HepG2 (cell line): ENCODE data around the gene ZNF771. TPM values are rescaled to one million over a fixed set of nuclear protein-coding genes. Genes with fewer than 3 reads are reported as not detected.

Experiments used
- CAMTA2 ChIP-seq: sonication (generic); formaldehyde crosslinking; IDR thresholded peaks from 2 replicates; pipeline ENCODE4 v1.4.0; 2020; ENCODE audit warnings: mild to moderate bottlenecking, missing genetic modification reagents, borderline replicate concordance
- HOXA3 ChIP-seq: sonication (generic); formaldehyde crosslinking; IDR thresholded peaks from 2 replicates; pipeline ENCODE4 v1.5.0; 2020; ENCODE audit warnings: missing genetic modification reagents
- KAT2B ChIP-seq: fragments of 150-350 bp; IDR thresholded peaks from 2 replicates; pipeline ENCODE4 v1.6.1; 2014; ENCODE audit warnings: low read depth, low read length, borderline replicate concordance
- MBNL3 ChIP-seq: fragments of 250-450 bp; sonication (Bioruptor Pico); conservative IDR thresholded peaks from 2 replicates; pipeline ENCODE4 v1.8.0; 2022; ENCODE audit warnings: mild to moderate bottlenecking, inconsistent platforms
- MNT ChIP-seq: fragments of 450-650 bp; IDR thresholded peaks from 2 replicates; pipeline ENCODE4 v1.6.1; 2016
- NFRKB ChIP-seq: fragments of 450-650 bp; IDR thresholded peaks from 2 replicates; pipeline ENCODE4 v1.6.1; 2017
- PCBP1 ChIP-seq: fragments of 200-400 bp; formaldehyde crosslinking; IDR thresholded peaks from 2 replicates; pipeline ENCODE4 v1.6.1; 2017; ENCODE audit warnings: mild to moderate bottlenecking, low read depth, low read length, borderline replicate concordance
- RARG ChIP-seq: sonication (generic); formaldehyde crosslinking; IDR thresholded peaks from 2 replicates; pipeline ENCODE4 v1.4.0; 2020; ENCODE audit warnings: low read depth, mild to moderate bottlenecking, missing genetic modification reagents
- SYNCRIP ChIP-seq: fragments of 200-400 bp; formaldehyde crosslinking; IDR thresholded peaks from 2 replicates; pipeline ENCODE4 v1.6.1; 2018; ENCODE audit warnings: mild to moderate bottlenecking, low read depth, low read length; ENCODE audit not compliant: insufficient read depth
- ZFP36L2 ChIP-seq: sonication (generic); formaldehyde crosslinking; IDR thresholded peaks from 2 replicates; pipeline ENCODE4 v1.4.0; 2020; ENCODE audit warnings: missing genetic modification reagents
- ZFP41 ChIP-seq: sonication (generic); formaldehyde crosslinking; IDR thresholded peaks from 2 replicates; pipeline ENCODE4 v1.4.0; 2020; ENCODE audit warnings: mild to moderate bottlenecking, missing genetic modification reagents, borderline replicate concordance
- ZIK1 ChIP-seq: sonication (generic); formaldehyde crosslinking; IDR thresholded peaks from 2 replicates; pipeline ENCODE4 v1.5.0; 2020; ENCODE audit warnings: mild to moderate bottlenecking, low read depth, missing genetic modification reagents, borderline replicate concordance
- ZNF275 ChIP-seq: sonication (generic); formaldehyde crosslinking; IDR thresholded peaks from 2 replicates; pipeline ENCODE4 v1.8.0; 2022; ENCODE audit warnings: missing genetic modification reagents, mild to moderate bottlenecking, inconsistent platforms, borderline replicate concordance
- ZNF33B ChIP-seq: sonication (generic); formaldehyde crosslinking; IDR thresholded peaks from 2 replicates; pipeline ENCODE4 v1.5.1; 2020; ENCODE audit warnings: mild to moderate bottlenecking, missing genetic modification reagents
- ZNF354B ChIP-seq: sonication (generic); formaldehyde crosslinking; IDR thresholded peaks from 2 replicates; pipeline ENCODE4 v1.8.0; 2022; ENCODE audit warnings: mild to moderate bottlenecking, missing genetic modification reagents
- ZNF557 ChIP-seq: sonication (generic); formaldehyde crosslinking; IDR thresholded peaks from 2 replicates; pipeline ENCODE4 v1.4.0; 2020; ENCODE audit warnings: missing genetic modification reagents
- polyA plus RNA-seq, 8 experiments: library from polyadenylated mRNA; depleted of rRNA in 3 of 8; stranded (reverse) in 7 of 8; unstranded in 1 of 8; fragments of >200 nt; fragmentation: Illumina TruSeq in 4 of 8; extraction: Trizol in 4 of 8; gene quantifications; 2 replicates each; pipeline versions ENCODE4 v1.2.1 to v1.2.3, GENCODE V29; 2011 to 2016; ENCODE audit warnings: low read depth in 4 of 8, missing spikeins in 1 of 8, mixed read lengths in 1 of 8; ENCODE audit not compliant: insufficient read depth in 1 of 8
- total RNA-seq, 5 experiments: library from RNA; depleted of rRNA; stranded (reverse); fragments of >200 nt; fragmentation: Illumina TruSeq; extraction: Trizol; gene quantifications; 2 replicates each; pipeline ENCODE4 v1.2.3, GENCODE V29; 2016; ENCODE audit warnings: low read depth in 1 of 5
- TF ChIP-seq, protein P1 (sequence below): sonication (generic); formaldehyde crosslinking; IDR thresholded peaks from 2 replicates; pipeline ENCODE4 v1.5.1; 2020; ENCODE audit warnings: mild to moderate bottlenecking, missing genetic modification reagents
- TF ChIP-seq, protein P2 (sequence below), 2 experiments: sonication (generic) in 1 of 2; formaldehyde crosslinking in 1 of 2; IDR thresholded peaks; 2 replicates each; pipeline versions ENCODE4 v1.4.0 to v1.6.1; 2018 to 2020; ENCODE audit warnings: missing genetic modification reagents in 2 of 2, borderline replicate concordance in 1 of 2, low read depth in 1 of 2, mild to moderate bottlenecking in 1 of 2, missing biosample characterization in 1 of 2
- TF ChIP-seq, protein P3 (sequence below): sonication (generic); formaldehyde crosslinking; IDR thresholded peaks from 2 replicates; pipeline ENCODE4 v1.5.0; 2020; ENCODE audit warnings: mild to moderate bottlenecking, missing genetic modification reagents

The ZNF771 gene
- total and polyA plus RNA-seq, 2 of the 13 experiments (the other 11 are each of a cell fraction or from before 2014, with no cell fraction given) = 5.0 to 11.8 TPM

DNA sequence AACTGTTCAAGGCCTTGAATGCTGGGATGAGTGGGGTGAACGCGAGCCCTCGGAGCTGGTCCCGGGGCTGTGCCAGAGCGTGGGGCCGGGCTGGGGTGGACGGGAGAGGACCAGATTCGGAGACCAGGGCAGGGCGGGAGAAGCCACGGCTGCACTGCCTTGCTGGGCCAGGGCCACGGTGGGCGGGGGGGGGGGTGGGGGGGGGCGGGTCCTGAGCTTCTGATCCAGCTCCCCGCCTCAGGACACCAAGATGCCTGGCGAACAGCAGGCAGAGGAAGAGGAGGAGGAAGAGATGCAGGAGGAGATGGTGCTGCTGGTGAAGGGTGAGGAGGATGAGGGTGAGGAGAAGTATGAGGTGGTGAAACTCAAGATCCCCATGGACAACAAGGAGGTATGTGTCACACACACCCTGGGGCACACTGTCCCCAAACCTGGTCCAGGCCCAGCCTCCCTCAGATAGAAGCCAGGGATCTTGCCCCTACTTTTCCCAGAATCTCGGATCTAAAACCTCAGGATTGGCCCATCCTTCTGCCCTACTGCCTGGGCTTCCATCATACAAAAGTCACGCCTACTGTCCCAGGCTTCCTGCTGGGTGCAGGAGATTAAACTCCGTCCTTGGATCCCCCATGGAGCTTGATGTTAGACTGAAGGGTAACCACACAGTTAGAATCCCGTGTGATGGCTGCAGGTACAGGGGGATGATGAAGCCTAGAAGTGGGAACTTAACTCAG, 563 bp downstream of the ZNF771 start (continued):
- TF ChIP-seq SYNCRIP = no peak
- TF ChIP-seq, protein P1, sequence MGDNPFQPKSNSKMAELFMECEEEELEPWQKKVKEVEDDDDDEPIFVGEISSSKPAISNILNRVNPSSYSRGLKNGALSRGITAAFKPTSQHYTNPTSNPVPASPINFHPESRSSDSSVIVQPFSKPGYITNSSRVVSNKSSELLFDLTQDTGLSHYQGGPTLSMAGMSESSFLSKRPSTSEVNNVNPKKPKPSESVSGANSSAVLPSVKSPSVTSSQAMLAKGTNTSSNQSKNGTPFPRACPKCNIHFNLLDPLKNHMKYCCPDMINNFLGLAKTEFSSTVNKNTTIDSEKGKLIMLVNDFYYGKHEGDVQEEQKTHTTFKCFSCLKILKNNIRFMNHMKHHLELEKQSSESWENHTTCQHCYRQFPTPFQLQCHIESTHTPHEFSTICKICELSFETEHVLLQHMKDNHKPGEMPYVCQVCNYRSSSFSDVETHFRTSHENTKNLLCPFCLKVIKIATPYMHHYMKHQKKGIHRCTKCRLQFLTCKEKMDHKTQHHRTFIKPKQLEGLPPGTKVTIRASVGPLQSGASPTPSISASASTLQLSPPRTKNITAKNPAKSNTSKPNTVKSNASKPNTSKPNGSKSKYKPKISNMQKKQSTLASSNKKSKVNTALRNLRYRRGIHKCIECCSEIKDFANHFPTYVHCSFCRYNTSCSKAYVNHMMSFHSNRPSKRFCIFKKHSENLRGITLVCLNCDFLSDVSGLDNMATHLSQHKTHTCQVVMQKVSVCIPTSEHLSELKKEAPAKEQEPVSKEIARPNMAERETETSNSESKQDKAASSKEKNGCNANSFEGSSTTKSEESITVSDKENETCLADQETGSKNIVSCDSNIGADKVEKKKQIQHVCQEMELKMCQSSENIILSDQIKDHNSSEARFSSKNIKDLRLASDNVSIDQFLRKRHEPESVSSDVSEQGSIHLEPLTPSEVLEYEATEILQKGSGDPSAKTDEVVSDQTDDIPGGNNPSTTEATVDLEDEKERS (CRISPR knock-in tag) = 0 out of 2 replicates have a peak, but pooled peaks have one; percentile 31
- no peak for TF ChIP-seq ZIK1 (CRISPR knock-in tag)
- no peak for TF ChIP-seq NFRKB
- TF ChIP-seq PCBP1 = no peak
- TF ChIP-seq ZNF354B (CRISPR knock-in tag) = 0 out of 2 replicates have a peak, but pooled peaks have one; percentile 9
- no peak for TF ChIP-seq KAT2B
- TF ChIP-seq RARG (CRISPR knock-in tag) = 0 out of 2 replicates have a peak, but pooled peaks have one; percentile 6
- TF ChIP-seq, protein P2, sequence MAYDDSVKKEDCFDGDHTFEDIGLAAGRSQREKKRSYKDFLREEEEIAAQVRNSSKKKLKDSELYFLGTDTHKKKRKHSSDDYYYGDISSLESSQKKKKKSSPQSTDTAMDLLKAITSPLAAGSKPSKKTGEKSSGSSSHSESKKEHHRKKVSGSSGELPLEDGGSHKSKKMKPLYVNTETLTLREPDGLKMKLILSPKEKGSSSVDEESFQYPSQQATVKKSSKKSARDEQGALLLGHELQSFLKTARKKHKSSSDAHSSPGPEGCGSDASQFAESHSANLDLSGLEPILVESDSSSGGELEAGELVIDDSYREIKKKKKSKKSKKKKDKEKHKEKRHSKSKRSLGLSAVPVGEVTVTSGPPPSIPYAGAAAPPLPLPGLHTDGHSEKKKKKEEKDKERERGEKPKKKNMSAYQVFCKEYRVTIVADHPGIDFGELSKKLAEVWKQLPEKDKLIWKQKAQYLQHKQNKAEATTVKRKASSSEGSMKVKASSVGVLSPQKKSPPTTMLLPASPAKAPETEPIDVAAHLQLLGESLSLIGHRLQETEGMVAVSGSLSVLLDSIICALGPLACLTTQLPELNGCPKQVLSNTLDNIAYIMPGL (CRISPR knock-in tag; IDR thresholded peaks at IDR 0.05; ENCODE audit: borderline replicate concordance in 1 of 2, low read depth in 1 of 2) = 0 out of 4 replicates have a peak, but pooled peaks of 1 of the 2 experiments have one; percentile 46
- TF ChIP-seq ZNF557 (CRISPR knock-in tag) = no peak
- TF ChIP-seq, protein P3, sequence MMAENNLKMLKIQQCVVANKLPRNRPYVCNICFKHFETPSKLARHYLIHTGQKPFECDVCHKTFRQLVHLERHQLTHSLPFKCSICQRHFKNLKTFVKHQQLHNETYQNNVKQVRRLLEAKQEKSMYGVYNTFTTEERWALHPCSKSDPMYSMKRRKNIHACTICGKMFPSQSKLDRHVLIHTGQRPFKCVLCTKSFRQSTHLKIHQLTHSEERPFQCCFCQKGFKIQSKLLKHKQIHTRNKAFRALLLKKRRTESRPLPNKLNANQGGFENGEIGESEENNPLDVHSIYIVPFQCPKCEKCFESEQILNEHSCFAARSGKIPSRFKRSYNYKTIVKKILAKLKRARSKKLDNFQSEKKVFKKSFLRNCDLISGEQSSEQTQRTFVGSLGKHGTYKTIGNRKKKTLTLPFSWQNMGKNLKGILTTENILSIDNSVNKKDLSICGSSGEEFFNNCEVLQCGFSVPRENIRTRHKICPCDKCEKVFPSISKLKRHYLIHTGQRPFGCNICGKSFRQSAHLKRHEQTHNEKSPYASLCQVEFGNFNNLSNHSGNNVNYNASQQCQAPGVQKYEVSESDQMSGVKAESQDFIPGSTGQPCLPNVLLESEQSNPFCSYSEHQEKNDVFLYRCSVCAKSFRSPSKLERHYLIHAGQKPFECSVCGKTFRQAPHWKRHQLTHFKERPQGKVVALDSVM = no peak
- peak; percentile 14; the same call in 1 of the 2 replicates for TF ChIP-seq ZFP41
- no peak for TF ChIP-seq ZNF275 (CRISPR knock-in tag)
- no peak for TF ChIP-seq MBNL3
- TF ChIP-seq CAMTA2 = no peak
- no peak for TF ChIP-seq ZFP36L2
- TF ChIP-seq HOXA3 (CRISPR knock-in tag) = no peak
- no peak for TF ChIP-seq ZNF33B (CRISPR knock-in tag)
- TF ChIP-seq MNT = no peak
- TF ChIP-seq, all 625 proteins: peak for 12
